ENCODE results near the gene MUC5B.

The MUC5B gene

GRCh38 chr11:1269957-1270356 is 47.1 kb downstream of the MUC5B start:
- no peak for DNase-seq

GRCh38 chr11:1270476-1270875 is 47.6 kb downstream of the MUC5B start:
- DNase-seq, result no peak

- no peak for DNase-seq
Observed at GRCh38 chr11:1271002-1271401, 48.1 kb downstream of the MUC5B start.

- DNase-seq, result no peak
Observed at GRCh38 chr11:1271406-1271805, 48.5 kb downstream of the MUC5B start.

DNA sequence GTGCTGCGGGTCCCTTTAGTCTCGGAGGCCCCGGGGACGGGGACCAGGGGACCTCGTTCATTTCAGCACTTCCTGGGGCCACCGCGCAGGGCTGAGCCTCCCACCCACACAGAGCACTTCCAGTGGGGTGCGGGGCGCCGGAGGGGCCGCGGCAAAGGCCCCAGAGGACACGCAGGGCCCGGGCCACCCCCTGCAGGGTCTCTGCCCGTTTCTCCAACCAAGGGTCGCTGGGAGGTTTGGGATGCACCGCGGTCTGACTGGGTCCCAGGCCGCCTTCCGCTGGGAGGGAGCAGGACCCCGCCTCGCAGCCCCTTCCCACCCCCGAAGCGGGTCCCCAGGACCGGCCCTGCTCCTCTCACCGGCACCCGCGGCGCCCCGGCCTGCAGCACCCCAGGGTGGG is 49.1 kb downstream of the MUC5B start:
- DNase-seq, result no peak

DNA sequence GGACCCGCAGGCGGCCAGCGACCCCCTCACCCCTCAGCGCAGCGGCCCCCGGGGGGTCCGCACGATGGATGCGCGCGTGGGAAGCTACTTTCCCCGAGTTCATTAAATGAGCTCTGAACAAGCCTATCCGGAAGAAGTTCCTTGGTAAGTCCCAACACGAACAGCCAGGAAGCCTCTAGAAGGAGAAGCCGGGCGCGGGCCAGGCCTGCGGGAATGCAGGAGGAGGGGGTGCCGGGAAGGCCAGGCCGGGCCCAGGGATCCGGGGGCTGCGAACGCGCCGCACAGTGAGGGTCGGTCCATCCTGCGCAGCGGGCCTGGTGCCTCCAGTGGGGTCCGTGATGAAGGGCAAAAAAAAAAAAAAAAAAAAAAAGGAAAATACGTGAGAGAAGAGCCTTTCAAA is 49.7 kb downstream of the MUC5B start:
- DNase-seq, result no peak

GRCh38 chr11:1274501-1274900 is 51.6 kb downstream of the MUC5B start:
- no peak for DNase-seq

- no peak for DNase-seq
Observed at GRCh38 chr11:1275021-1275420, 52.2 kb downstream of the MUC5B start.

DNA sequence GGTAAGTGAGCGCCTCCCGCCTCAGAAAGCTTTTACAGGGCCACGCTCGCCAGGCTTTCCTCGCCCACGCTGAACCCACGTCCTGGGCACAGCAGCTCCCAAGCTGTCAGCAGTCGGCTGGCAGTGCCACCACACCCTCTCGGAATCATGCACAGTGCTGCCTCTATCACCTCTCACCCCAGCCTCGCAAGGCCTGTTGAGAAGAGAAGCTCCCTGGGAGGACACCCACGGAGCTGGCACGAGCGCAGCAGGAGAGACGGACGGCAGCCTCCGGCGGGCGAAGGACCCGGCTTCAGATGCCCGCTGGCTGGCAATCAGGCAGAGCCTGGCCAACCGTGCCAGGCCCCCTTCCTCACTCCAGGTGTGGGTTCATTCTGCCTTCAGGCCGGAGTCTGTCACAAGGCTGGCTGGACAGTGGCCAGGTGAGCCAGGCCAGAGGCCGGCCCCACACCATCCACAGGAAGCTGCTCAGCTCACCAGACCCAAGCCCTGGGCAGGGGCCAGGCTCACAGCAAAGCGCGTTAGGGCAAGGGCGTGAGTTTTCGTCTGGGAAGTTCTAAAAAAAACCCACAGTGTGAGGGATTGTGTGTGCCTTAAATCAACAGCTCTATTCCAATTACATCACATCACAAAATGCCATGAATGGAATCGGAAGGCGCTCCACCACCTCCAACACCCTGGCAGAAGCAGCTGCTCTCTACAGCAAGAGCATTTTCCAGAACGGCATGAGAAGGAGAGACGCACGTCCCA is 53.4 kb downstream of the MUC5B start:
- DNase-seq, result no peak

GRCh38 chr11:1276866-1277615 is 54.2 kb downstream of the MUC5B start:
- no peak for DNase-seq

DNA sequence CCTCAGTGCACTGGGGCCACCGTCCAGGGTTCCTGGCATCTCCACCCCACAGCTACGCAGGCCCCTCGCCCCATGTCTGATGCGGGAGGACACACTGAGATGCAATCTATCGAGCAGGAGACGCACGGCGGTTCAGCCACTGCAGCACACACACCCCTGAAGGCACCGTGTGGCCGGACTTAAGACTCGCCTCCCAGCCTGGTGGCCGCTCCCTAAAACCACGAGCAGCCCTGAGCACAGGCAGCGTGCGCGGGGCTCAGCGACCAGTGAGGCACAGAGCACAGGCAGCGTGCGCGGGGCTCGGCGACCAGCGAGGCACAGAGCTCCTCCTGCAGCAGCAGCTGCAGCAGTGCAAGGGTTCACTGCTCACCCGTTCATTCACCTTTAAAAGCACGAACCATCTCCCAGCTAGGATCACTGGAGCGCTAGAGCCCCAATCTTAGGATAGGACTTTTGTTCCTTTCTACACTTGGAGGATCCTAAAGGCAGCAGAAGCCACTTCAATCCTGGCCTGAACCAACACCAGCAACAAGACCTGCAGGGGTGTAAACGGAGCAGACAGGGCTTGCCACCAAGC is 55.2 kb downstream of the MUC5B start:
- no peak for DNase-seq

DNA sequence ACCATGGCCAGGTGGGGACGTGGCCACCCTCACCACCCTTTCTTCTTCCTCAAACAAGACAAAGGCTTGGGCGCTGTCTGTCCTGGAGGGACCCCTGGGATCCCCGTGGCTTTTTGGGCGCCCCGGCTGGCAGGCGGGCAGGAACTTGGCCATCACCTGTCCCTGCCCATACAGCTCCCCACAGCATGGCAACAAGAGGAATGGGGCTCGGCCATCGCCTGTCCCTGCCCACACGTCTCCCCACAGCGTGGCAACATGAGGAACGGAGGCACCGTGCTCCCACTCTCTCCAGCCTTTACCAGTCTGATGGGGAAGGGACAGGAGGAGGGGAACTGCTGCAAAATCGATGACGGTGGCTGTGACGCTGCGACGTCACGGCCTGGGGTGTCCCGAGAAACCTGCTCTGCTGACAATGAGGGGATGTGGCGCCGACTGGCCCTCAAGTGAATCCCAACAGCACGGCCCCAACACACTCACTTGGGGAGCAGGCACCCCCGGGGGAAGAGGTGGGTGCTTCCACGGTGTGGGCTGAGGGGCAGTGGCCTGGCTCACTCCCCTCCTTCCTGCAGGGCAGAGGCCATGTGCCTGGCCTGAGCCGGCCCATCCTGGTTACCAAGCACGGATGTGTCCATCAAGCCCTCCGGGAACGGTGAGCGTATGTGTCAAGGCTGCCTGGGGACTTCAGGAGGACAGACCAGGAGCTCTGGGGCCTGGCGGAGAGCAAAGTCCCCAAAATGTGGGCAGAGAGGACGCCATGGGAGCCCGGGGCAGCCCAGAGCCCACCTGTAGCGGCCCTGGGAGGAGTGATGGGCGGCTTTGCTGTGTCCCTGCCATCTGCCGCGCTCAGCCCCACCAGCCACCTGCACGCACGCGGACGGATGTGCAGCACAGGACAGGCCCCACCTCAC is 56.2 kb downstream of the MUC5B start:
- no peak for DNase-seq

DNA sequence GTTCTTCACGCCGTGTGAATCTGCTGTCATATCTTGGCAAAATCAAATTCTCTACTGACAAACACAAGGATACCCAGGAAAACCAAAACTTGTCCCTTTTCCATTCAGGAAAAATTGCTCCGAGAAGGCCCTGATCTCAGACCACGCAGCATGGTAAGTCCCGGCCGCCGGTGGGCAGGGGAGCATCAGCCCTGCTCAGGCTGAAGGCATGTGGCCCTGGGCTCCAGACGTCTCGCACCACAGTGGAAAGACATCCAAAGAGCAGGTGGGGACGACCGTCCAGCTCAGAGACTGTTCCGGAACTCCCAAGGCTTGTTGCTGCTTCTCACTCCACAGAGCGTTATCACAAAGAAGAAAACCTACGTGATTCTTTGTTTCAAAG is 56.8 kb downstream of the MUC5B start:
- no peak for DNase-seq

- no peak for DNase-seq
Observed at GRCh38 chr11:1280116-1281035, 57.5 kb downstream of the MUC5B start.

GRCh38 chr11:1281326-1281973 is 58.6 kb downstream of the MUC5B start:
- no peak for DNase-seq

GRCh38 chr11:1281974-1282365 is 59.1 kb downstream of the MUC5B start:
- no peak for DNase-seq

DNA sequence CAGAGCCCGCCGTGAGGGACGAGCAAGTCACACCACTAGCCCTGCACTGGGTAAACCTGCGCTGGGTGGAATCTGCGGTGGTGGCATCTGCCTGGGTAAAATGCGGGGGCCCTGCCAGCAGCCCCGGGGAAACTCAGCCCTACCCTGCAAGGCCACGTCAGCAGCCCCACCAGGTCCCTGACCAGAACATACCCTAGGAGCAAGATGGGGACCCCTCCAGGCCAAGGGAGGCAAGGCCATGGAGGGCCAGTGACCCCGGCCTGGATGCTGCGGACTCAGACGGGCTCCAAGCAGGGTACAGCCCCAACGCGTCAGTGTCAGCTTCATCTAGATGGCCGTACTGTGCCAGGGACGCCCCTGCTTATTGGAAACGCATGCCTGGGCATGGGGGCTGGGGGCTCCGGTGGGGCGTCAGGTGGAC is 60.2 kb downstream of the MUC5B start:
- no peak for DNase-seq

DNA sequence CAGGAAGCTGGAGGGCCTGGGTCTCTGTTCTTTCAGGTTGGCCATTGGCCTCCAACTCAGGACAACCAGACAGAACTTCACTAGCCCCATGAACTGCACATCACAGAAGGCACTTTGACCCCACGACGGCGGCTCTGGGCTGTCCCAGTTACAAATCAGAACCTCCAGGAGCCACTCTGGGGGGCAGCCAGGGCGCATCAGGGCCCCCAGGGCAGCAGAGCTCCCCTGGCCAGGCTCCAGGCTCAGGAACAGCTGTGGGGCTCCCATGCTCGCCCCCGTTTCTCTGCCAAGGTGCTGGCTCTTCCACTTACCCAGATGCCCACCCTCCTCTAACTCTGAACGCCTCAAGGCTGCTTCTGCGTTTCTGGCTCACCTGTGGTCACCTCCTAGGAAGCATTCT is 61.0 kb downstream of the MUC5B start:
- DNase-seq, result no peak

DNA sequence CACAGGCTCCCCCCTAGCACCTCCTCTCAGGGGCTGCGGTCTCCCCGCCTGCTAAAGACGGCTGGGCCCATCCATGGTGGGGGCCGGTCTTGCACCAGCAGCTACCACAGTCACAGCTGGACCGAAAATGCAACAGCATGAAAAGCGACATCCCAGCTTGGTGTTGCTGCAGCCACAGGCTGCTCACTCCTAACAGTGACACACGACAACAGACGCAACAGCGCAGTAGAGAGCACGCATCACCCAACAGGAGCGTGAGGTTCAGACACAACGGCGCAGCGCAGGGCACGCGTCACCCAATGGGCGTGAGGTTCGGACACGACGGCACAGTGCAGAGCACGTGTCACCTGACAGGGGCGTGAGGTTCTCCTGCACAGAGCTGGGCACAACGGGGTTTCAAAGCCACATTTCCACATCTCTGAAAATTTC is 62.5 kb downstream of the MUC5B start:
- no peak for DNase-seq

GRCh38 chr11:1285876-1286275 is 63.0 kb downstream of the MUC5B start:
- no peak for DNase-seq

GRCh38 chr11:1287928-1288327 is 65.1 kb downstream of the MUC5B start:
- no peak for DNase-seq
